Measurements from ENCODE around the gene NEB. TPM values are rescaled to one million over a fixed set of nuclear protein-coding genes. Genes with fewer than 3 reads are reported as not detected.
"Not testable (repeated sequence)": the region's sequence is repeated elsewhere in the genome, so short reads cannot be mapped to it uniquely, and the experiment has no call there.

NEB gene
- polyA plus RNA-seq, 3 donors: 2.7 TPM; not detected in 2

DNA sequence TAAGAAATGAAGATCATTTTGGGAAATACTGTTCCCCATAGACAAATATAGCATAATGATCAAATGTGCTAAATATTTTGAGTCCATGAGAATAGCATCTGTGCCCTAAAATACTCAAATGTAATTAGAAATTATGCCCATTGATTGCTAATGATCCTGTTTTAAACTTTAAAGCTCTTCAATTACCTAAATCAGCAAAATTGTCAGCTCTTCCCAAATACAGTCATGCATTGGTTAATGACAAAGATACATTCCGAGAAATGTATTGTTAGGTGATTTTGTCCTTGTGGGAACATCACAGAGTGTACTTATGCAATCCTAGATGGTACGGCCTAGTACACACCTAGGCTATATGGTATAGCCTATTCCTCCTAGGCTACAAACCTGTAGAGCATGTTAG lies 89.7 kb downstream of the NEB start:
- H3K36me3 ChIP-seq (replicated peaks in 1 of 2; ENCODE audit: control insufficient read depth in 1 of 2, insufficient read depth in 2 of 2, low read length in 2 of 2): no peaks in the 10 kb centered on the region
- Mint-ChIP-seq H3K27me3 (ENCODE audit: low read depth in 3 of 3) (peaks cover 0 to 2% (median 0%) of the 10 kb centered on the region in 3 donors), H3K4me3 (no peak overlapping the region), H3K36me3 (no peaks in the 10 kb centered on the region), H3K27ac (no peak overlapping the region), H3K4me1 (peaks cover 12% of the 10 kb centered on the region), H3K9me3 (peaks cover 0 to 5% (median 2%) of the 10 kb centered on the region in 7 donors)
- intact Hi-C loops (cut with micrococcal nuclease): no loop called here
- H3K27ac ChIP-seq (ENCODE audit: low read depth in 1 of 2, low read length in 2 of 2): no peak overlapping the region
- peaks cover 5 to 14% of the 10 kb centered on the region in 2 donors for H3K4me1 ChIP-seq (ENCODE audit: control insufficient read depth in 1 of 2, insufficient read depth in 2 of 2, low read length in 2 of 2)
- no peaks in the 10 kb centered on the region for H3K79me2 ChIP-seq (ENCODE audit: insufficient read depth, low read length)
- no peaks in the 10 kb centered on the region for H4K20me1 ChIP-seq (ENCODE audit: insufficient read depth, low read length)
- H3K9ac ChIP-seq (ENCODE audit: insufficient read depth, low read length, poor library complexity, severe bottlenecking): no peak overlapping the region
- no peak overlapping the region for H3K4me3 ChIP-seq (replicated peaks in 1 of 3; ENCODE audit: low read depth in 2 of 3, low read length in 3 of 3)
- TF ChIP-seq, protein P1, sequence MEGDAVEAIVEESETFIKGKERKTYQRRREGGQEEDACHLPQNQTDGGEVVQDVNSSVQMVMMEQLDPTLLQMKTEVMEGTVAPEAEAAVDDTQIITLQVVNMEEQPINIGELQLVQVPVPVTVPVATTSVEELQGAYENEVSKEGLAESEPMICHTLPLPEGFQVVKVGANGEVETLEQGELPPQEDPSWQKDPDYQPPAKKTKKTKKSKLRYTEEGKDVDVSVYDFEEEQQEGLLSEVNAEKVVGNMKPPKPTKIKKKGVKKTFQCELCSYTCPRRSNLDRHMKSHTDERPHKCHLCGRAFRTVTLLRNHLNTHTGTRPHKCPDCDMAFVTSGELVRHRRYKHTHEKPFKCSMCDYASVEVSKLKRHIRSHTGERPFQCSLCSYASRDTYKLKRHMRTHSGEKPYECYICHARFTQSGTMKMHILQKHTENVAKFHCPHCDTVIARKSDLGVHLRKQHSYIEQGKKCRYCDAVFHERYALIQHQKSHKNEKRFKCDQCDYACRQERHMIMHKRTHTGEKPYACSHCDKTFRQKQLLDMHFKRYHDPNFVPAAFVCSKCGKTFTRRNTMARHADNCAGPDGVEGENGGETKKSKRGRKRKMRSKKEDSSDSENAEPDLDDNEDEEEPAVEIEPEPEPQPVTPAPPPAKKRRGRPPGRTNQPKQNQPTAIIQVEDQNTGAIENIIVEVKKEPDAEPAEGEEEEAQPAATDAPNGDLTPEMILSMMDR (IDR thresholded peaks at IDR 0.05): no peak
- DNase-seq: no peak
- no peaks in the 10 kb centered on the region for H3K9me3 ChIP-seq (replicated peaks in 1 of 2; ENCODE audit: control insufficient read depth in 1 of 2, insufficient read depth in 1 of 2, low read length in 2 of 2)
- H3K27me3 ChIP-seq (ENCODE audit: control insufficient read depth in 2 of 2, insufficient read depth in 2 of 2, low read length in 2 of 2): no peaks in the 10 kb centered on the region
- no peak overlapping the region for H3K4me2 ChIP-seq (replicated peaks; ENCODE audit: extremely low read depth, low read length, poor library complexity, severe bottlenecking)
- H2AFZ ChIP-seq (ENCODE audit: insufficient read depth, low read depth, low read length, poor library complexity, severe bottlenecking): no peak overlapping the region
- no CpG with 5 or more reads among the region's 2 CpGs for WGBS (ENCODE audit: insufficient coverage)

- peaks cover 23 to 28% of the 10 kb centered on the region in 2 donors for H3K4me1 ChIP-seq (ENCODE audit: control insufficient read depth in 1 of 2, insufficient read depth in 2 of 2, low read length in 2 of 2)
- DNase-seq; H4K20me1 ChIP-seq (ENCODE audit: insufficient read depth, low read length); H3K4me3 Mint-ChIP-seq; H3K27ac ChIP-seq (ENCODE audit: low read depth in 1 of 2, low read length in 2 of 2); H3K36me3 Mint-ChIP-seq; H3K27ac Mint-ChIP-seq; H3K27me3 ChIP-seq (ENCODE audit: control insufficient read depth in 2 of 2, insufficient read depth in 2 of 2, low read length in 2 of 2); H2AFZ ChIP-seq (ENCODE audit: insufficient read depth, low read depth, low read length, poor library complexity, severe bottlenecking); H3K27me3 Mint-ChIP-seq (ENCODE audit: low read depth in 3 of 3); H3K4me3 ChIP-seq (replicated peaks in 1 of 3; ENCODE audit: low read depth in 2 of 3, low read length in 3 of 3); intact Hi-C loops (cut with micrococcal nuclease); H3K79me2 ChIP-seq (ENCODE audit: insufficient read depth, low read length); H3K9me3 ChIP-seq (replicated peaks in 1 of 2; ENCODE audit: control insufficient read depth in 1 of 2, insufficient read depth in 1 of 2, low read length in 2 of 2); H3K9me3 Mint-ChIP-seq; H3K4me2 ChIP-seq (replicated peaks; ENCODE audit: extremely low read depth, low read length, poor library complexity, severe bottlenecking); H3K9ac ChIP-seq (ENCODE audit: insufficient read depth, low read length, poor library complexity, severe bottlenecking); H3K36me3 ChIP-seq (replicated peaks in 1 of 2; ENCODE audit: control insufficient read depth in 1 of 2, insufficient read depth in 2 of 2, low read length in 2 of 2): not testable (repeated sequence)
- no CpG with 5 or more reads among the region's 2 CpGs for WGBS (ENCODE audit: insufficient coverage)
- H3K4me1 Mint-ChIP-seq: peaks cover 28% of the 10 kb centered on the region
Observed at GRCh38 chr2:151641895-151642294, 92.4 kb downstream of the NEB start.
